DOHH2 (cell line): ENCODE results near the gene GUCA2B.

Source experiments
- EZH2phosphoT487 ChIP-seq: fragments of 200-600 bp; sonication (generic); IDR thresholded peaks from 2 replicates; pipeline ENCODE4 v1.6.1; 2017; ENCODE audit warnings: borderline replicate concordance, mild to moderate bottlenecking, antibody characterized with exemption, low read length, moderate library complexity, mixed read lengths
- TF ChIP-seq, protein P1 (sequence below): fragments of 200-600 bp; sonication (generic); IDR thresholded peaks from one replicate; pipeline ENCODE4 v1.5.1; 2014; ENCODE audit warnings: antibody characterized with exemption, mild to moderate bottlenecking, low read depth, low read length; ENCODE audit not compliant: poor library complexity, severe bottlenecking

- TF ChIP-seq, protein P1, sequence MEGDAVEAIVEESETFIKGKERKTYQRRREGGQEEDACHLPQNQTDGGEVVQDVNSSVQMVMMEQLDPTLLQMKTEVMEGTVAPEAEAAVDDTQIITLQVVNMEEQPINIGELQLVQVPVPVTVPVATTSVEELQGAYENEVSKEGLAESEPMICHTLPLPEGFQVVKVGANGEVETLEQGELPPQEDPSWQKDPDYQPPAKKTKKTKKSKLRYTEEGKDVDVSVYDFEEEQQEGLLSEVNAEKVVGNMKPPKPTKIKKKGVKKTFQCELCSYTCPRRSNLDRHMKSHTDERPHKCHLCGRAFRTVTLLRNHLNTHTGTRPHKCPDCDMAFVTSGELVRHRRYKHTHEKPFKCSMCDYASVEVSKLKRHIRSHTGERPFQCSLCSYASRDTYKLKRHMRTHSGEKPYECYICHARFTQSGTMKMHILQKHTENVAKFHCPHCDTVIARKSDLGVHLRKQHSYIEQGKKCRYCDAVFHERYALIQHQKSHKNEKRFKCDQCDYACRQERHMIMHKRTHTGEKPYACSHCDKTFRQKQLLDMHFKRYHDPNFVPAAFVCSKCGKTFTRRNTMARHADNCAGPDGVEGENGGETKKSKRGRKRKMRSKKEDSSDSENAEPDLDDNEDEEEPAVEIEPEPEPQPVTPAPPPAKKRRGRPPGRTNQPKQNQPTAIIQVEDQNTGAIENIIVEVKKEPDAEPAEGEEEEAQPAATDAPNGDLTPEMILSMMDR = no peak
- no peak for TF ChIP-seq EZH2phosphoT487
Measured at GRCh38 chr1:42144711-42145388, 8.4 kb upstream of the GUCA2B start.
